Panc1 (cell line): Measurements from ENCODE around the gene ACTL6A. TPM values are rescaled to one million over a fixed set of nuclear protein-coding genes. Genes with fewer than 3 reads are reported as not detected.

Experiments used
- ATAC-seq: fragments of 200-7000 bp; cut with Tn5 transposase; 2 replicates; pipeline ENCODE4 v1.9.1; 2020; ENCODE audit warnings: mild to moderate bottlenecking, moderate library complexity
- BruUV-seq: library from RNA; stranded (reverse); fragments of 400-500 nt; replicated peaks from 2 replicates; lab custom pipeline; 2021; lab: Mats Ljungman, UMichigan
- CTCF ChIA-PET: fragments of 300-600 bp; sonication (Branson Sonifier 250); formaldehyde crosslinking; loops from one replicate; lab custom pipeline; 2022; ENCODE audit warnings: antibody characterized with exemption; lab: Charles Lee
- POLR2A ChIA-PET: fragments of 300-600 bp; sonication (Branson Sonifier 250); formaldehyde crosslinking; loops from one replicate; lab custom pipeline; 2022; ENCODE audit warnings: antibody characterized with exemption; lab: Charles Lee
- DNase-seq: peaks from one replicate; pipeline ENCODE4 v3.0.0-alpha.2; 2010; ENCODE audit warnings: low read depth, low spot score
- H3K27ac ChIP-seq: 2 replicates; pipeline ENCODE4 v1.5.1; 2011; ENCODE audit warnings: mild to moderate bottlenecking, low read length, inconsistent platforms
- H3K27me3 ChIP-seq: fragments of 200-500 bp; sonication (Bioruptor generic); 2 replicates; pipeline ENCODE4 v1.6.0; 2014; ENCODE audit warnings: low read length, inconsistent platforms; ENCODE audit not compliant: control insufficient read depth, insufficient read depth
- H3K36me3 ChIP-seq: fragments of 200-500 bp; sonication (Bioruptor generic); 2 replicates; pipeline ENCODE4 v1.5.1; 2014; ENCODE audit warnings: inconsistent platforms, mild to moderate bottlenecking, low read length, moderate library complexity; ENCODE audit not compliant: control insufficient read depth, insufficient read depth
- H3K4me1 ChIP-seq: 2 replicates; pipeline ENCODE4 v1.5.1; 2011; ENCODE audit warnings: inconsistent platforms, mild to moderate bottlenecking, low read length, moderate library complexity; ENCODE audit not compliant: control insufficient read depth, insufficient read depth
- H3K4me3 ChIP-seq, 2 experiments: 2 replicates each; pipeline ENCODE4 v1.5.1; 2011 to 2012; ENCODE audit warnings: low read depth in 2 of 2, low read length in 2 of 2, mild to moderate bottlenecking in 2 of 2, inconsistent platforms in 1 of 2, moderate library complexity in 1 of 2
- H3K9me3 ChIP-seq: fragments of 200-500 bp; sonication (Bioruptor generic); 2 replicates; pipeline ENCODE4 v1.5.1; 2014; ENCODE audit warnings: low read depth, mild to moderate bottlenecking, inconsistent platforms, low read length, moderate library complexity; ENCODE audit not compliant: control insufficient read depth, insufficient read depth
- CTCF ChIP-seq: fragments of 450-650 bp; IDR thresholded peaks from 2 replicates; pipeline ENCODE4 v1.5.1; 2017; ENCODE audit warnings: mild to moderate bottlenecking
- POLR2AphosphoS5 ChIP-seq: IDR thresholded peaks from 2 replicates; pipeline ENCODE4 v1.6.1; 2012; ENCODE audit warnings: mild to moderate bottlenecking, low read depth, low read length, moderate library complexity
- REST ChIP-seq, 2 experiments: IDR thresholded peaks; 2 replicates each; pipeline ENCODE4 v1.6.1; 2011 to 2012; ENCODE audit warnings: low read depth in 2 of 2, control low read depth in 1 of 2, low read length in 1 of 2, mild to moderate bottlenecking in 1 of 2, moderate library complexity in 1 of 2; ENCODE audit not compliant: insufficient read depth in 1 of 2
- SIN3A ChIP-seq: IDR thresholded peaks from 2 replicates; pipeline ENCODE4 v1.6.1; 2012; ENCODE audit warnings: low read depth, mild to moderate bottlenecking, low read length, moderate library complexity, borderline replicate concordance; ENCODE audit not compliant: insufficient read depth
- TCF7L2 ChIP-seq: IDR thresholded peaks from 2 replicates; pipeline ENCODE4 v1.6.1; 2011; ENCODE audit warnings: mild to moderate bottlenecking, low read depth, low read length, inconsistent platforms
- in situ Hi-C: cut with HindIII; loops from 2 replicates; pipeline ENCODE4 v1.10.0; 2016; ENCODE audit warnings: low sequenced_read_pairs, low pct_unique_long_range_greater_than_20kb
- intact Hi-C: fragments of 100-400 bp; cut with micrococcal nuclease; formaldehyde crosslinking; loops from one replicate; pipeline ENCODE4 v1.10.0; 2022; ENCODE audit not compliant: unreplicated experiment
- total RNA-seq: library from RNA; stranded (reverse); gene quantifications from one replicate; pipeline ENCODE4 v1.2.1, GENCODE V29; 2021; ENCODE audit not compliant: unreplicated experiment

Gene ACTL6A
- total RNA-seq, 1 experiment from 2014 or later: 122 TPM

- H3K36me3 ChIP-seq: peaks cover 20% of the 10 kb centered on the region
- CTCF ChIA-PET: no interaction called here
These were observed 59.3 kb downstream of the ACTL6A start for GRCh38 chr3:179622023-179622422.

GRCh38 chr3:179624451-179624850 is 61.7 kb downstream of the ACTL6A start:
- ATAC-seq (no peak), DNase-seq (no peak)
- Histone ChIP-seq H3K36me3 (peaks cover 10% of the 10 kb centered on the region), H3K4me3 (no peak overlapping the region), H3K27me3 (no peaks in the 10 kb centered on the region), H3K27ac (no peak overlapping the region), H3K9me3 (no peaks in the 10 kb centered on the region), H3K4me1 (no peaks in the 10 kb centered on the region)
- POLR2A ChIA-PET: no interaction called here
- CTCF ChIA-PET: no interaction called here
- in situ Hi-C loops (no loop called here), intact Hi-C loops (no loop called here)
- no peak for TF ChIP-seq SIN3A
- no peak for TF ChIP-seq POLR2AphosphoS5
- TF ChIP-seq REST (IDR thresholded peaks at IDR 0.05; ENCODE audit: insufficient read depth in 1 of 2, low read depth in 2 of 2, low read length in 1 of 2): no peak
- TF ChIP-seq CTCF: no peak
- BruUV-seq: no TSS peak

More at GRCh38 chr3:179622023-179622422, 59.3 kb downstream of the ACTL6A start:
- POLR2A ChIA-PET: no interaction called here
- TF ChIP-seq TCF7L2: no peak
- TF ChIP-seq POLR2AphosphoS5: no peak
- TF ChIP-seq CTCF: no peak
- no peak for TF ChIP-seq SIN3A
- no peak for TF ChIP-seq REST (IDR thresholded peaks at IDR 0.05; ENCODE audit: insufficient read depth in 1 of 2, low read depth in 2 of 2, low read length in 1 of 2)
- Histone ChIP-seq H3K27ac (no peak overlapping the region), H3K4me3 (no peak overlapping the region), H3K4me1 (no peaks in the 10 kb centered on the region), H3K27me3 (no peaks in the 10 kb centered on the region), H3K9me3 (no peaks in the 10 kb centered on the region)
- ATAC-seq (no peak), DNase-seq (no peak)
- in situ Hi-C loops (no loop called here), intact Hi-C loops (no loop called here)
- no TSS peak for BruUV-seq
